Brain microvascular endothelial cell (primary cell): ENCODE results near the gene SOX18.

ENCODE experiments used
- DNase-seq: peaks from one replicate; pipeline ENCODE4 v3.0.0-alpha.2; 2020
- H3K27ac ChIP-seq: fragments of 250-450 bp; sonication (Bioruptor Pico); 2 replicates; pipeline ENCODE4 v1.5.1; 2020; ENCODE audit warnings: mild to moderate bottlenecking, moderate library complexity
- H3K27me3 ChIP-seq: fragments of 250-450 bp; sonication (Bioruptor Pico); replicated peaks from 2 replicates; pipeline ENCODE4 v1.5.1; 2020; ENCODE audit warnings: mild to moderate bottlenecking
- H3K36me3 ChIP-seq: fragments of 250-450 bp; sonication (Bioruptor Pico); replicated peaks from 2 replicates; pipeline ENCODE4 v1.5.1; 2020; ENCODE audit warnings: mild to moderate bottlenecking
- H3K4me3 ChIP-seq: 2 replicates; pipeline ENCODE4 v1.5.1; 2011; ENCODE audit warnings: low read depth, mild to moderate bottlenecking, control low read depth, low read length, moderate library complexity
- CTCF ChIP-seq: IDR thresholded peaks from 2 replicates; pipeline ENCODE4 v1.5.1; 2011; ENCODE audit warnings: low read depth, mild to moderate bottlenecking, moderate library complexity, low read length, control low read depth, inconsistent platforms; ENCODE audit errors: missing control alignments
- in situ Hi-C: cut with HindIII; loops from 2 replicates; pipeline ENCODE4 v1.10.0; 2017; ENCODE audit warnings: low sequenced_read_pairs, low pct_ligation_motif_present

Gene SOX18

GRCh38 chr20:64081624-64081964 lies 32.2 kb upstream of the SOX18 start:
- H3K4me3 ChIP-seq = no peak overlapping the region
- H3K27ac ChIP-seq = no peak overlapping the region
- TF ChIP-seq CTCF = no peak
- no peaks in the 10 kb centered on the region for H3K36me3 ChIP-seq
- H3K27me3 ChIP-seq = peaks cover 27% of the 10 kb centered on the region
- in situ Hi-C loops = no loop called here
- no peak for DNase-seq

GRCh38 chr20:64080813-64081623 lies 31.6 kb upstream of the SOX18 start:
- in situ Hi-C loops = no loop called here
- H3K27ac ChIP-seq = no peak overlapping the region
- TF ChIP-seq CTCF = no peak

GRCh38 chr20:64080013-64080812 lies 30.8 kb upstream of the SOX18 start, which contains the start of gene OPRL1:
Gene OPRL1, plus strand, starts transcription at chr20:64080082. Its CDS starts 12,639 bp downstream, at chr20:64092721.
- H3K27me3 ChIP-seq = peaks cover 16% of the 10 kb centered on the region
- no peaks in the 10 kb centered on the region for H3K36me3 ChIP-seq
- in situ Hi-C loops = no loop called here
- no peak within 1 kb of the TSS for H3K27ac ChIP-seq
- TF ChIP-seq CTCF = no peak
- DNase-seq = no peak
- H3K4me3 ChIP-seq = peak within 1 kb of the TSS; percentile 63

More at GRCh38 chr20:64080813-64081623, 31.6 kb upstream of the SOX18 start:
- DNase-seq = no peak
- H3K4me3 ChIP-seq = no peak overlapping the region
- peaks cover 24% of the 10 kb centered on the region for H3K27me3 ChIP-seq
- no peaks in the 10 kb centered on the region for H3K36me3 ChIP-seq

GRCh38 chr20:64079273-64080012 lies 30.0 kb upstream of the SOX18 start, which contains the start of gene RGS19:
Gene RGS19, minus strand, starts transcription at chr20:64079518. Its CDS starts 2,632 bp downstream, at chr20:64076886.
- Histone ChIP-seq H3K4me3 (peak within 1 kb of the TSS; percentile 63), H3K27ac (no peak within 1 kb of the TSS), H3K27me3 (peaks cover 8% of the 10 kb centered on the region), H3K36me3 (no peaks in the 10 kb centered on the region)
- in situ Hi-C loops = no loop called here
- no peak for DNase-seq
- TF ChIP-seq CTCF = no peak

GRCh38 chr20:64078934-64079272 lies 29.5 kb upstream of the SOX18 start:
- in situ Hi-C loops = no loop called here
- no peak for TF ChIP-seq CTCF
- H3K36me3 ChIP-seq = no peaks in the 10 kb centered on the region
- peaks cover 3% of the 10 kb centered on the region for H3K27me3 ChIP-seq
- no peak overlapping the region for H3K27ac ChIP-seq
- no peak for DNase-seq
- H3K4me3 ChIP-seq = peak overlapping the region; percentile 63
